Activated effector memory CD4-positive, alpha-beta T cell treated with Interleukin-2 at 50 U/mL for 16 hours (primary cell): ENCODE data around the gene DVL1.
"Not testable (repeated sequence)": the region's sequence is repeated elsewhere in the genome, so short reads cannot be mapped to it uniquely, and the experiment has no call there.

ENCODE experiments used
- DNase-seq: peaks from one replicate; pipeline ENCODE4 v3.0.0-alpha.2; 2020

The DVL1 gene

GRCh38 chr1:1349256-1350012 is at the start of gene DVL1:
TSS of gene DVL1 (minus strand) at chr1:1349418. CDS start at chr1:1349065, 353 bp downstream.
- DNase-seq, result peak; percentile 57

GRCh38 chr1:1398677-1399186 is 49.5 kb upstream of the DVL1 start:
- DNase-seq, result no peak

DNA sequence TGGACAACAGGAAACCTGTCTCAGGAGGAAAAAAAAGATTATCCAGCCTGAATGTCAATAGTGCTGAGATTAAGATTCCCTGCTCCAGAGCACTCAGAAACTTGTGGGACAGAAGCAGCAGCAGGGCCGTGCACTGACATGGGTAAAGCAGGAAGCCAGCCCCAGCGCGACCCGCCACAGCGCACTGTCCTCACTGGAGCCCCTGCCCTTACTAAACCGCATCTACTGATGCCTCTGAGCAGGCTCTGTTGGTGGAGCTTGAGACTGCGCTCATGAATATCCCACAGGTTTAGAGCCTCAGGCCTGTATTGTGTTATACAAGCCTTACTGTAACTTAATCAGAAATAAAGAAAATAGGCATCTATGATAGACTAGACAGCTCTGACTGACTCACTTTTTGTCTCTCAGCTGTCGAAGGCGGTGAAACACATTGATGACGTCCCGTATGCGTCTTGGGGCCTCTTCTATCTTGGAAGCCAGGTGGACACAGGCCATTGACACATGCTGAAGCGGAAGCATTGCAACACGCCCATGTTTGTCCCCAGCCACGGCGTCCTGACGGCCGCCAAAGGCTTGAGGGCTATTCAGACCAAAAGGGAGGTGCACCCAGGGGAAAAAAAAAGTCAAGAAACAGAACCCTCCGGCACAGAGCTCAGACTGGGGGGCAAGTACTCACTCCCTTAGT is 48.8 kb upstream of the DVL1 start:
- no peak for DNase-seq

GRCh38 chr1:1395166-1395565 is 45.9 kb upstream of the DVL1 start:
- no peak for DNase-seq

GRCh38 chr1:1394116-1394515 is 44.9 kb upstream of the DVL1 start:
- DNase-seq, result no peak

DNA sequence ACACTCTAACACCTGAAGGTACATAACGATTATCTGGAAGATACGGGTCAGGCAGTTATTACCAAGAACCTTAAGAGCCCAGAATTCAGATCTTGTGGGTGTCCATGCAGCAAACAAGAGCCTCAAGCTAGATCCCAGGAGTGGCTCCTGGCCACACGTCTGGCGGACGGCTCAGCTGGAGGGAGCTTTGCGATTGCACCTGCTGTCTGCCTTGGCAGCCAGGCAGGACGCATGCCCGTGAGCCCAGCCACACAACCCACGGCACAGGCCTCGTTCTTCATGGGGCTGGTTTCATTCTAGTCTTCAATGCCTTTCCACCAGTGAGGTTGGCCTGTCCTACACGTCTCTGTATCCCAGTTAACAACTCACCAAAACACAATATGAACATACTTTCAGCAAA is 44.2 kb upstream of the DVL1 start:
- DNase-seq, result no peak

GRCh38 chr1:1393014-1393413 is 43.8 kb upstream of the DVL1 start:
- no peak for DNase-seq

- DNase-seq, result no peak
Observed at GRCh38 chr1:1391225-1391624, 42.0 kb upstream of the DVL1 start.

GRCh38 chr1:1390675-1391074 is 41.5 kb upstream of the DVL1 start:
- no peak for DNase-seq

DNA sequence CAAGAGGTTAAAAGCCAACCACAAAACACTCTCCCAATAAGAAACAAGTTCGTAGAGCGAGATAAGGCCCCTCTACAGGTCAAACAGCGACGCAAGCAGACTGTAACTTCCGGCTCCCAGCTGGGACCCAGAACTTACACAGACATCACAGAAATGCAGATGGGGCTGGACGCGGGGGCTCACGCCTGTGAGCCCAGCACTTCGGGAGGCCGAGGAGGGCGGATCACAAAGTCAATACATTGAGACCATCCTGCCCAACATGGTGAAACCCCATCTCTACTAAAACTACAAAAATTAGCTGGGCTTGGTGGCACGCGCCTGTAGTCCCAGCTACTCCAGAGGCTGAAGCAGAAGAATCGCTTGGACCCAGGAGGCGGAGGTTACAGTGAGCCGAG is 38.9 kb upstream of the DVL1 start:
- DNase-seq, result no peak

DNA sequence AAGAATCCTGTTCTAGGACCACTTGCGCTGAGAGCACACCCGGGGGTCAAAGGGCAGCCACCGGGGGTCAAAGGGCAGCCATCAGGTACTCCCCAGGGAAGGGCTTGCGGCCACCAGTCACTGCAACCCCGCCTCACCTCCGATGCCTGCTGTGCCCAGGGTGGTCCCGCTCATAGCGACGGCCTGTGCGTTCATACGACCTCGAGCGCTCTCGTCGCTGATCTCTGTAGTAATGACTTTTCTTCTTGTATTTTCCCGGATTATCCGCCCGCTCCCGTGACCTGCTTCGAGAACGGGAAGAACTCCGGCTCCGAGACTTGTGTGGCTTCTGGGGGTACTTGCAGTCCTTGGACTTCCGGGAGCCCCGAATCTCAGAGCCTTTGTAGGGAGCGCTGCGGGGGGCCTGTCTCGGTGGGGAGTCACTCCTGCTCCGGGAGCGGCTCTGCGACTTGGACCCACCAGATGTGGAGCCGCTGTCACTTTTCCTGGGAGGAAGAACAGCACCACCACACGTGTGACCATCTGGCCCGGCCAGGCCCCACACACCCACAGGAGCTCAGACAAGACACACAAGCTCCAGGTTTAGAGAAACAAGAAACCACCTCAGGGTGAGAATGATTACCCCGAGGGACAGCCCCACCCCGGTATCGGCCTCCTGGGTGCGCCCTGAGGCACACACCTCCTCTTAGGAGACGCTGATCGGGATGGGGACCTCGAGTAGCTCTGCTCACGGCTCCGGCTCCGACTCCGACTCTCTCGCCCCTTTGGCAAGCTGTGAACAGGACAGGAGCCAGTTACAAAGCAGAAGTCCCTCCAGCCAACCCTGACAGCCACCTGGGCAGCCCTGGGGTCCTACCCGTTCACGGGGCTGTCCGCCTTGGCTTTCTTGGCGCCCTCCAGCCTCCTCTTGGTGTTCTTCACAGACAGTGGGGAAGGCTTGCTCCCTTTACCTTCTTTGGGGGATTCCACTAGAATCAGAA is 38.2 kb upstream of the DVL1 start:
- DNase-seq, result no peak

- no peak for DNase-seq
Observed at GRCh38 chr1:1385931-1386330, 36.7 kb upstream of the DVL1 start.

DNA sequence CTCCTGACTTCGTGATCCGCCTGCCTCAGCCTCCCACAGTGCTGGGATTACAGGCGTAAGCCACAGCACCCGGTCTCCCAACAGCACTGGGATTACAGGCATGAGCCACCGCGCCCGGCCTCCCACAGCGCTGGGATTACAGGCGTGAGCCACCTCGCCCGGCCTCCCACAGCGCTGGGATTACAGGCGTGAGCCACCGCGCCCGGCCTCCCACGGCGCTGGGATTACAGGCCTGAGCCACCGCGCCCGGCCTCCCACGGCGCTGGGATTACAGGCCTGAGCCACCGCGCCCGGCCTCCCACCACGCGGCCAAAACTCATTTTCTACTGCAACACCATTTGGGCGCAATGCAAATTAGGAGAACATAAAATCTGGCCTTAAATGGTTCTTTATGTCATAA is 36.1 kb upstream of the DVL1 start:
- not testable (repeated sequence) for DNase-seq

DNA sequence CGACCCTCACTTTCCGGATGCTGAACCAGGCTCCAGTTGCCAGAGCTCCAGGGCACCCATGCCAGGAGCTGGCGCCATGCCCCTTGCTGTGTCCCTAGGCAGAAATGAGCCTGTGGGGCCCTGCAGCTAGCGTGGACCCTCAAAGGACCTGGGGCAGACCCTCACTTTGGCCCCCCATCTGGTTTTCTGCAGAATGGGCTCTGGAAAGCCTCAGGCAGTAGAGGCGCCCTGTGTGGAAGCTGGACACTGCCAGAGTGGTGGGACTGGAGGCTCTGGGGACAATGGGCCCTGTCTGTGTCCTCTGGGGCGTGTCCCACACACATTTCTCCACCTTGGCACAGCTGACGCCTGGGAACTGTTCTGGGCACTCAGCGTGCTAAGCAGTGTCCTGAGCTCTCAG is 32.1 kb upstream of the DVL1 start:
- no peak for DNase-seq

DNA sequence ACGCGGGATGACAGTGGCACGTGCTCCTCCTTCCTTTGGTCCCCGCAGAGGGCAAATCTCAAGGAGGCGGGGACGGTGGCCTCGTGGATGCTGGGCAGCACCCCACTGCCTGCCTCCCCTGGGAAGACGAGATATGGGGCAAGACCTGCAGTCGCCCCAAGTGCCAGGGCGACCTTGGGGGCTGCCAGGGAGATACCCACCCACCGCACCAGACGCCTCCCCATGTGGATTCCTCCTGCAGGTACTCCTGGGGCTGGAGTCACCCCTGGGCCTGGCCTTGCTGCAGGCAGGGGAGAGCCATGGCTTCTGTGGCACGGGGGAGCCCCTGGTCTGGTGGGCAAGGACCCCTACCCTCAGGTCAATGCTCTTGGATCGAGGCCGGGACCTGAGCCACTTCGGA is 31.6 kb upstream of the DVL1 start:
- no peak for DNase-seq

- DNase-seq, result no peak
Observed at GRCh38 chr1:1377540-1378205, 28.5 kb upstream of the DVL1 start.

DNA sequence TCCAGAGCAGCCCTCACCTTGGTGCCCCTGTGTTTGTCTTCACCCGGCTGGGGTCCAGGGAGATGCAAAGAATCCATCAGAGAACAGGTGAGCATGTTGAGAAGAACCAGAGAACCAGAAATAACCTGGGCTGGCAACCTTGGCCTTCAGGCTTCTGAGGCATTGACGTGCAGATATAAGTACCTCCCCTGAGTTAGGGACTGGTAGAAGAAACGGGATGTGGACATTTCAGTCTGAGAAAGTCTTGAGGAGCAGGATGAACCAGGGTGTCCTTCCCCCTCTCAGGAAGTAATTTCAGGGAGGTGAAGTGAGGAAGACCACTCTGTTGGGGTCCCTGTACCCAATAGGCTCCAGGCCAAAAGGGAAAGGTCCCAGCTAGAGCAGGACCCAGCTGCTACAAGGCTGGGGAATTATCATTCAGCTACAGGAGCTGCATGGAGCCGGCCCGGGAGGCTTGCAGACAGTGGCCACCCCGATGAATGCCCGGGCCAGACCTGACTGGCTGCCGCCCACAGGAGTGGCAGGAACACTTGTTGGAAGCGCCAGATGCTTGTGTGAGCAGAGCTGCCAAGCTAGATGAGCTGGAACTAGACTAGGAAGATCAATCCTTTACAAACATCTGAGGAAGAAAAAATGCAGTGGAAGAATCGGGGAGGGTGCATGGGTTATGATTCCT is 27.5 kb upstream of the DVL1 start:
- no peak for DNase-seq

GRCh38 chr1:1374929-1375662 is 25.9 kb upstream of the DVL1 start, which contains the start of gene AURKAIP1:
TSS of gene AURKAIP1 (minus strand) at chr1:1375207. CDS start at chr1:1374756, 451 bp downstream.
- DNase-seq, result peak; percentile 93

- no peak for DNase-seq
Observed at GRCh38 chr1:1374589-1374928, 25.3 kb upstream of the DVL1 start.

- DNase-seq, result no peak
Observed at GRCh38 chr1:1373815-1374588, 24.8 kb upstream of the DVL1 start.
